ENCODE measurements around the gene FSIP1. TPM values are rescaled to one million over a fixed set of nuclear protein-coding genes. Genes with fewer than 3 reads are reported as not detected.

Gene FSIP1
- polyA plus RNA-seq, 3 donors: 0.10 to 0.48 (median 0.21) TPM

GRCh38 chr15:39565851-39566250 is 216.8 kb downstream of the FSIP1 start:
- Mint-ChIP-seq H3K27ac (no peak overlapping the region), H3K4me3 (no peak overlapping the region), H3K4me1 (no peaks in the 10 kb centered on the region), H3K27me3 (ENCODE audit: low read depth in 3 of 3) (peaks cover 3 to 6% (median 4%) of the 10 kb centered on the region in 3 donors), H3K36me3 (no peaks in the 10 kb centered on the region), H3K9me3 (peaks cover 0 to 1% (median 0%) of the 10 kb centered on the region in 7 donors)
- H3K36me3 ChIP-seq (replicated peaks in 1 of 2; ENCODE audit: control insufficient read depth in 1 of 2, insufficient read depth in 2 of 2, low read length in 2 of 2): no peaks in the 10 kb centered on the region
- no peak overlapping the region for H3K27ac ChIP-seq (ENCODE audit: low read depth in 1 of 2, low read length in 2 of 2)
- H3K9me3 ChIP-seq (replicated peaks in 1 of 2; ENCODE audit: control insufficient read depth in 1 of 2, insufficient read depth in 1 of 2, low read length in 2 of 2): no peaks in the 10 kb centered on the region
- no peak for DNase-seq
- no peaks in the 10 kb centered on the region for H3K79me2 ChIP-seq (ENCODE audit: insufficient read depth, low read length)
- H3K4me1 ChIP-seq (ENCODE audit: control insufficient read depth in 1 of 2, insufficient read depth in 2 of 2, low read length in 2 of 2): no peaks in the 10 kb centered on the region
- no peaks in the 10 kb centered on the region for H4K20me1 ChIP-seq (ENCODE audit: insufficient read depth, low read length)
- no peak overlapping the region for H3K4me2 ChIP-seq (replicated peaks; ENCODE audit: extremely low read depth, low read length, poor library complexity, severe bottlenecking)
- TF ChIP-seq CTCF (IDR thresholded peaks at IDR 0.05): no peak
- no CpG with 5 or more reads among the region's 2 CpGs for WGBS (ENCODE audit: insufficient coverage)
- no peak overlapping the region for H3K4me3 ChIP-seq (replicated peaks in 1 of 3; ENCODE audit: low read depth in 2 of 3, low read length in 3 of 3)
- no peak overlapping the region for H2AFZ ChIP-seq (ENCODE audit: insufficient read depth, low read depth, low read length, poor library complexity, severe bottlenecking)
- no peak overlapping the region for H3K9ac ChIP-seq (ENCODE audit: insufficient read depth, low read length, poor library complexity, severe bottlenecking)
- H3K27me3 ChIP-seq (ENCODE audit: control insufficient read depth in 2 of 2, insufficient read depth in 2 of 2, low read length in 2 of 2): peaks cover 0 to 7% of the 10 kb centered on the region in 2 donors
- intact Hi-C loops (cut with micrococcal nuclease): no loop called here

GRCh38 chr15:39564972-39565665 is 217.5 kb downstream of the FSIP1 start:
- H3K27me3 Mint-ChIP-seq (ENCODE audit: low read depth in 3 of 3): peaks cover 3 to 6% (median 3%) of the 10 kb centered on the region in 3 donors
- Histone ChIP-seq H4K20me1 (ENCODE audit: insufficient read depth, low read length) (no peaks in the 10 kb centered on the region), H3K4me2 (replicated peaks; ENCODE audit: extremely low read depth, low read length, poor library complexity, severe bottlenecking) (no peak overlapping the region), H3K79me2 (ENCODE audit: insufficient read depth, low read length) (no peaks in the 10 kb centered on the region), H3K4me3 (replicated peaks in 1 of 3; ENCODE audit: low read depth in 2 of 3, low read length in 3 of 3) (no peak overlapping the region), H3K27me3 (ENCODE audit: control insufficient read depth in 2 of 2, insufficient read depth in 2 of 2, low read length in 2 of 2) (peaks cover 0 to 3% of the 10 kb centered on the region in 2 donors), H3K36me3 (replicated peaks in 1 of 2; ENCODE audit: control insufficient read depth in 1 of 2, insufficient read depth in 2 of 2, low read length in 2 of 2) (no peaks in the 10 kb centered on the region), H3K4me1 (ENCODE audit: control insufficient read depth in 1 of 2, insufficient read depth in 2 of 2, low read length in 2 of 2) (no peaks in the 10 kb centered on the region), H3K9ac (ENCODE audit: insufficient read depth, low read length, poor library complexity, severe bottlenecking) (no peak overlapping the region), H3K27ac (ENCODE audit: low read depth in 1 of 2, low read length in 2 of 2) (no peak overlapping the region), H2AFZ (ENCODE audit: insufficient read depth, low read depth, low read length, poor library complexity, severe bottlenecking) (no peak overlapping the region), H3K9me3 (replicated peaks in 1 of 2; ENCODE audit: control insufficient read depth in 1 of 2, insufficient read depth in 1 of 2, low read length in 2 of 2) (no peaks in the 10 kb centered on the region)
- no peak for TF ChIP-seq CTCF (IDR thresholded peaks at IDR 0.05)
- intact Hi-C loops (cut with micrococcal nuclease): no loop called here
- DNase-seq: no peak
- H3K27ac Mint-ChIP-seq: no peak overlapping the region
- no peaks in the 10 kb centered on the region for H3K36me3 Mint-ChIP-seq
- 94% methylated on average over 3 of the region's 4 CpGs for WGBS (ENCODE audit: insufficient coverage)
- no peaks in the 10 kb centered on the region for H3K4me1 Mint-ChIP-seq
- H3K4me3 Mint-ChIP-seq: no peak overlapping the region
- H3K9me3 Mint-ChIP-seq: peaks cover 0 to 1% (median 0%) of the 10 kb centered on the region in 7 donors

Data from CD14-positive monocyte (primary cell).